ENCODE measurements around the gene ZDHHC1.

DNA sequence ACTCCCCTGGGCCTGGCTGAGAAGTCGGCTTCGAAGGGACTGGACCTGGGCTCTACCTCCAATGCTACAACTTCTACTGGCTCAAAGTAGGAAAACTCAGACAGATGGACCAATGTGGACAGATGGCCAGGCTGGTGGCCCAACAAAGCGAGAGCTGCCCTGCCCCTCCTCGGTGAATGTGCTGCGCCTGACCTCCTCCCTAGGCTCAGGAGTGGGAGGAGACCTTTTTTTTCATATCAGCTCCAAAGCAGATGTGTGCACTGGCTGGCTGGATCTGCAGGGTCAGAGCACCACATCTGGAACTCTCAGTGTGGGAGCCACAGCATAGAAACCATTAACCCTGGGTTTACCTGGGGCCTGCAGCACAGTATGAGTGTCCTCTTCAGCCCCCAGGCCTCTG lies 43.9 kb upstream of the ZDHHC1 start:
- TF ChIP-seq, protein P1, sequence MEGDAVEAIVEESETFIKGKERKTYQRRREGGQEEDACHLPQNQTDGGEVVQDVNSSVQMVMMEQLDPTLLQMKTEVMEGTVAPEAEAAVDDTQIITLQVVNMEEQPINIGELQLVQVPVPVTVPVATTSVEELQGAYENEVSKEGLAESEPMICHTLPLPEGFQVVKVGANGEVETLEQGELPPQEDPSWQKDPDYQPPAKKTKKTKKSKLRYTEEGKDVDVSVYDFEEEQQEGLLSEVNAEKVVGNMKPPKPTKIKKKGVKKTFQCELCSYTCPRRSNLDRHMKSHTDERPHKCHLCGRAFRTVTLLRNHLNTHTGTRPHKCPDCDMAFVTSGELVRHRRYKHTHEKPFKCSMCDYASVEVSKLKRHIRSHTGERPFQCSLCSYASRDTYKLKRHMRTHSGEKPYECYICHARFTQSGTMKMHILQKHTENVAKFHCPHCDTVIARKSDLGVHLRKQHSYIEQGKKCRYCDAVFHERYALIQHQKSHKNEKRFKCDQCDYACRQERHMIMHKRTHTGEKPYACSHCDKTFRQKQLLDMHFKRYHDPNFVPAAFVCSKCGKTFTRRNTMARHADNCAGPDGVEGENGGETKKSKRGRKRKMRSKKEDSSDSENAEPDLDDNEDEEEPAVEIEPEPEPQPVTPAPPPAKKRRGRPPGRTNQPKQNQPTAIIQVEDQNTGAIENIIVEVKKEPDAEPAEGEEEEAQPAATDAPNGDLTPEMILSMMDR (IDR thresholded peaks at IDR 0.05), result no peak
- no peak for TF ChIP-seq POLR2A (IDR thresholded peaks at IDR 0.05)

All from prostate gland (tissue), 2 donors.